Medulla oblongata (tissue), 1 donor: ENCODE results near the gene BCL11A.

Source experiments
- DNase-seq: peaks from one replicate; pipeline ENCODE4 v3.0.0-alpha.2; 2015; ENCODE audit errors: extremely low spot score

BCL11A gene

GRCh38 chr2:60553495-60554073, at the start of gene BCL11A:
Gene BCL11A (minus strand): TSS chr2:60553654. CDS start chr2:60553270, 384 bp downstream.
- DNase-seq = peak; percentile 54

GRCh38 chr2:60602828-60603532, 49.5 kb upstream of the BCL11A start:
- DNase-seq = no peak

GRCh38 chr2:60602388-60602787, 48.9 kb upstream of the BCL11A start:
- DNase-seq = no peak

GRCh38 chr2:60598271-60598670, 44.8 kb upstream of the BCL11A start:
- DNase-seq = no peak

GRCh38 chr2:60597346-60597745, 43.9 kb upstream of the BCL11A start:
- no peak for DNase-seq

GRCh38 chr2:60596411-60596810, 43.0 kb upstream of the BCL11A start:
- no peak for DNase-seq

GRCh38 chr2:60595953-60596352, 42.5 kb upstream of the BCL11A start:
- DNase-seq = no peak

GRCh38 chr2:60589104-60589503, 35.6 kb upstream of the BCL11A start:
- DNase-seq = no peak

- DNase-seq = no peak
These were observed 32.6 kb upstream of the BCL11A start for GRCh38 chr2:60586081-60586480.

GRCh38 chr2:60585276-60585675, 31.8 kb upstream of the BCL11A start:
- DNase-seq = no peak

- no peak for DNase-seq
These were observed 30.1 kb upstream of the BCL11A start for GRCh38 chr2:60583604-60584003.

GRCh38 chr2:60581433-60582282, 28.2 kb upstream of the BCL11A start:
- DNase-seq = peak; percentile 71

- no peak for DNase-seq
These were observed 24.3 kb upstream of the BCL11A start for GRCh38 chr2:60577682-60578283.

- no peak for DNase-seq
These were observed 19.8 kb upstream of the BCL11A start for GRCh38 chr2:60573251-60573650.

GRCh38 chr2:60570251-60570650, 16.8 kb upstream of the BCL11A start:
- no peak for DNase-seq

GRCh38 chr2:60569680-60570111, 16.2 kb upstream of the BCL11A start:
- no peak for DNase-seq

- DNase-seq = no peak
These were observed 14.7 kb upstream of the BCL11A start for GRCh38 chr2:60567919-60568768.

- DNase-seq = no peak
These were observed 13.6 kb upstream of the BCL11A start for GRCh38 chr2:60567096-60567495.

GRCh38 chr2:60565472-60565871, 12.0 kb upstream of the BCL11A start:
- no peak for DNase-seq

GRCh38 chr2:60560734-60561644, 7.5 kb upstream of the BCL11A start:
- DNase-seq = peak; percentile 56
